HT1080 (cell line): ENCODE results near the gene MEF2D. TPM values are rescaled to one million over a fixed set of nuclear protein-coding genes. Genes with fewer than 3 reads are reported as not detected.
A peak's percentile ranks its signal among the peaks of the same experiment; 100 is the strongest.

Experiments
- DNase-seq: peaks from one replicate; pipeline ENCODE4 v3.0.0-alpha.2; 2015; ENCODE audit warnings: low read depth
- total RNA-seq: library from RNA; depleted of rRNA; stranded (reverse); fragments of >200 nt; shearing (Covaris generic); gene quantifications from 2 replicates; pipeline ENCODE4 v1.2.3, GENCODE V29; 2014

Gene MEF2D
- total RNA-seq, 1 experiment from 2014 or later, result 27.9 TPM

DNA sequence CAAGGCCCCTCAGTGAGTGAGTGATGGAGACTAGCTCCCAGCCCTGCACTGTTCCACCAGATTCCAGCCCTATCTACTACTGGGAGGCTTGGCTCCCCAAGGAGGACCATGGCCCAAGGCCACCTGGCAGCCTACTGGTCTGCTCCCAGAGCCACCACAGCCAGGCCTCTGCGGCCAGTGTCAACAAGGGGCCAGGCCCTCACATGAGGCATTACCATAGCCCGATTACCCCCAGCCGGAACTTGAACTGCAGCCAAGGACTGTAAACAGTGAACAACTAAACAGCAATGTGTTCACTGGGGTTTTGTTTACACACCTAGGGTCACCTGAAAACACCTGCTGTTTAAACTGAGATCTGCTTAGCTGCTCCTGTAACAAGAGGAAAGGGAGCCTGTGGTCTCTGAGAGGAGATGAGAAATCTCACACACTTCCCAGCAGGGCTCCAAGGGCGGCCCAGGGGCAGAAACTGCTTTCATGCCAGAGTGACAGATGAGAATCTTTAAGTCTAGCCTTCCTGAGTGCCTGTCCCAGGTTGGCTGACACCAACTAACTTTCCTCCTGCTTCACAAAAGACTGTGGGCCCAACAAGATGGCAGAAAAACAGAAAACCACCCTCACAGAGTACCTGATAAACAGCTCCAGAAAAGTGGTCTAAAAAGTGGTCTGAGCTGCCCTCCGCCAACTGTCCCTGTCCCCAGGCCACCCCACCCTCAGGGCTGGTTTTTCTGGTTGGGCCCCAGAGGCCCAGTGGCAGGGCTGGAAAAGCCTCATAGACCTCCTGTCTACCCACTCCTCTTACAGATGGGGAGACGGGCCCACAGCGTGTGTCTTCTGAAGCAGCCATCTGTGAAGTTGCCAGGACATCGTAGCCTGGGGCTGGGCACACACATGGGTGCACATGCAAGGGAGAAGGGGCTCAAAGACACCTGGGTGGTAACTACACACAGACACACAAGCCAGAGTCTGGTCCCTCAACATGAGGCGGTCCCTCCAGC, 28.8 kb downstream of the MEF2D start:
- no peak for DNase-seq

DNA sequence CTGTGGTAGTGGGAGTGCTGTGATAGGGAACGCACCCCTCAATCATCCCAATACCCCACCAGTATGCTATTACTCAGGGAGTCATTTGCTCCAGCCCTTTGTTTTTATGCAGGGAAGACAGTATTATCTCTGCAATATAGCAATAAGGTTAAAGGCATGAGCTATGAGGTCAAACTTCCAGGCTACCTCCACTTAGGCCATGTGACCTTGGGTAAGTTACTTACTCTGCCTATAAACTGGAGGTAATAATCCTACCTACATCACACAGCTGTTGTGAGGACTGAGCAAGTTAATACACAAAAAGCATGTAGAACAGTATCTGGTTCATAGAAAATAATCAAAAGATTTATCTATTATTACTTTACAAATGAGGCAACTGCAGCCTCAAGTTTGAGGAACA, 30.1 kb downstream of the MEF2D start:
- no peak for DNase-seq

DNA sequence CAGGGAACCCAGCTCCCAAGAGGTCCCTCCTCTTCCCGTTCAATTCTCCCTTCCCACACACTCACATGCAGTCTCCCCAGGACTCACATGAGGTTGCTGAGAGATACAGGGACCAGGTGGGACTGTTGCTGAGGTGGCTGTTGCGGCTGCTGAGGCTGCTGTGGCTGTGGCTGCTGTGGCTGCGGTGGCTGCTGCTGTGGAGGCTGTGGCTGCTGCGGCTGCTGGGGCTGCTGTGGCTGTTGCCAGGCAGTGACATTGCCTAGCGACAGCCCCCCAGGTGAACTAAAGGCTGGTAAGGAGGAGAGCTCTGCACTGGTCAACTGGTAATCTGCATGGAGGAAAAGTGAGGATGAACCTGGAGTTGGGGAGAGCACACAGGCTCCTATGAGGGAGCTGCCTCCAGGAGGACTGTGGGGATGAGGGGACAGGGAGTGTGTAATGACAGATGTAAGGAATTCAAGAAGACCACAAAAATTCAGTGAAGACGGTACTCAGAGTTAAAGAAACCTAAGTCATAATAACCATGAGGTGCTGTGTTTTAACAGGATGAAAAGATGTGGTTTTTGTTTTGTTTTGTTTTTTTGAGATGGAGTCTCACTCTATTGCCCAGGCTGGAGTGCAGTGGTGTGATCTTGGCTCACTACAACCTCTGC, 31.8 kb downstream of the MEF2D start:
- DNase-seq, result no peak

DNA sequence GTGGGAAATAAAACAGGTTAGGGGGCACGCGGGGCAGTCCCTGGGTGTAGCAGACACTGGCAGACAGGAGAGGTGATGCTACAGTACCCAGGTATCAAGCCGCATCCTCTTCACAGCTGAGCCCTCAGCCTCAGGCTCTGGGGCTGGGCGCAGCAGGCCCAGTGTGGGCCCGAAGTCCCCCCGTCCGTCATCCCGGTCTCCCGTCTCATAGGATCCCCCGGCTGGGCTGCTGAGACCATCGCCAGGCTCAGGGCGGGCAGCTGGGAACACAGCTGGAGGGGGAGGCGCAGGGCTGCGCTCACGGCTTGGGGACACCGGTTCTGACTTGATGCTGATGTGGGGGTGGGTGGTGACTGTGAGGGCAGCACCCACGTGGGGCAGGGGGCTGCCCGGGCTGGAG, 32.7 kb downstream of the MEF2D start:
- no peak for DNase-seq

DNA sequence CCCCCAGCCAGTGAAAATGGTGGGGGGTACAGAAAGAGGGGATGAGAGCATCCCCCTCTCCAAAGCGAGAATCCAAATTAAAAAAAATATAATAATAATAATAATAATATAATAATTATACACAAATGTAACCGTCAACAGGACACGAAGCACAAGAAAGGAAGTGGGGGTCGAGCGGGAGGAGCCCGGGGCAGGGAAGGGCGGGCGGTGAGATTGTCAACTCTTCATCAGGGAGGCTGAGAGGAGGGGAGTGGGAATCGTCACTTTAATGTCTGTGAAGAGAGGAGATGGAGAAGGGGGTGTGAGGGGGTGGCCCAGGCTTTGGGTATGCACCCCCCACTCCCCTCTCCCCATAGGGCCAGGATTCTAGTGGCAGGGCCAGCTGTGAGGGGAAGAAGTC, 33.2 kb downstream of the MEF2D start:
- DNase-seq, result no peak

DNA sequence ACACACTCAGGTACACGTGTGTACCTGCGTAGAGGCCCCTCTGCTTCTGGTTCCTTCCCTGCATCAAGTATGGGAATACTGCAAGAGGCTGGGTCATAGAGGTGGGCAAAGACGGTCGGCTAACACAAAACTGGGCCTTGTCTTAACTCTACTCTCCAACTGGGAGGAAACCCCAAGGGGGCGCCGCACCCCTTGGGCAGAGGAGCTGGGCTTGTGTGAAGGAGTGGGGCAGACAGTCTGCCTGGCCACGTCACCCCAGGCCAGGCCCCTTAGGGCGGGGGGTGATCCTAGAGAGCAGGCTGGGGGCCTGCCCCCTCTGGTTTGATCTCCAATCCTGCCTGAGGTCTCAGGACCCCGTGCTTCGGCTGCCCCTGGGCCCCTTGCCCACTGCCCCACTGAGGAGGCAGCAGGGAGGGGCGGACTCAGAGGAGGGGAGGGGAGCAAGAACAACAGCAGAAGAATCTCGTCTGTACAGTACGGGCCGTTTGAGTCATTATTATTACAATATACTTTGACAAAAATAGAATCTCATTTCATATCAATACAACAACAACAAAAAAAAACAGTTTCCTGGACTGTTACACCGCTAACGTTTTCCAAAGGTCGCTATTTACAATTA, 34.7 kb downstream of the MEF2D start:
- no peak for DNase-seq

DNA sequence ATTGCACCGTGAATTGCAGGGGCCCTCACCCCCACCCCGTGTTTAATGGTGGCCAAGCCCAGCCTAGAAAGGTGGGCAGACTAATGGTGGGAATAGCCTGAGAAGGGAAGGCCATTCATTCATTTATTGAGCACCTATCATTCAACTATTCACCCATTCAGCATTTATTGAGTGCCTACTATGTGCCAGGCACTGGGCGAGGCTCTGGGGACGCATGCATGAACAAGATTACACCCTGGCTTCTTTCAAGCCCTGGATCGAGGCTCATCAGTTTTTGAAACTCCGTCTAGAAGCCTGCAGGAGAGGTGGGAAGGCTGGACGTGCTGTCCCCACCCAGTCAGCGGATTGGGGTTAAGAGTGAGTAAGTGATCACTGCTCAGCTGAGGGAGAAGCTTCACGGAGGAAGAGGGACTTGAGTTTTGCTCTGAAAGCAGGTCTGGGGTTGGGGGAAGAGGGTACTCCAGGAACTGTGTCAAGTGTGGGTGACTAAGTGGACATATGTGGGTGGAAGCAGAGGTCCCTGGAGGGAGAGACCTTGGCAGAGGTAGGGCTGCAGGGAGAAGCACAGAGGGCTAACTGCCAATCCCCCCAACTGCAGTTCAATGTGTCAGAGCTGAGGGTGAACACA, 35.6 kb downstream of the MEF2D start:
- no peak for DNase-seq

DNA sequence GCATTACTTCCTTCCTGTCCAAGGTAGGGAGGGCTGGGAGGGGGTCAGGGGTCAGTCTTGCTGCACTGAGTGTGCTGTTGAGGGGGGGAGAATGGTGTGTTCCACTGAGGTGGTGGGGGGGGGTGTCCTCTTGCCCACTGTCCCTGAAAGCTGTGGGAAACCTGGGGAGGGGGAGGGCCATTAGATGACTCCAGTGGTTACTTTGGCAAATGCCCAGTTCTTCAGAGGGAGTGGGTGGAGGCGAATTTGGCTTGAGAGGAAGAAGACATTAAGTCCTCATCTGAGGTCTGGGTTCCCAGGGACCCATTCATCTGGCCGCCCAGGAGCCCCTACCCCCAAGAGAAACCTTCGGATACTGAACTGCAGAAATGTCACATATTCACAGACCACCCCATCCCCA, 36.2 kb downstream of the MEF2D start:
- DNase-seq, result no peak

DNA sequence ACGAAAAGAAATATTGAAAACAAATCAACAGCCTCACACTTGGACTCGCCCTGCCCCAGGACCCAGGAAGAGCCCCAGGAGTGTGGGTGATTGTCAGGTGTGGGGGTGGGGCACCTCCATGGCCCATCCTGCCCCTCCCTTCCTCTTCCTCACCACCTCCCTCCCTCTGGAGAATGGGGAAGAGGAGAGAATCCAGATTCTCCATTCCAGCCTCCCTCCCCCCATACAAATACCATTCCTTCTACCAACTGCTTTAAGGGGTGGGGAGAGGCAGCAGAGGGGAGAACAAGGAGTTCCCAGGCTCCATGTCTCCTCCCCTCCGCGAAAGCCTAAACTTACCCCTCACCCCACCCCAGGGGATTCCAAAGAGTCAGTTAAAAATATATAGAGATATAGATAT, 36.7 kb downstream of the MEF2D start:
- DNase-seq, result no peak

DNA sequence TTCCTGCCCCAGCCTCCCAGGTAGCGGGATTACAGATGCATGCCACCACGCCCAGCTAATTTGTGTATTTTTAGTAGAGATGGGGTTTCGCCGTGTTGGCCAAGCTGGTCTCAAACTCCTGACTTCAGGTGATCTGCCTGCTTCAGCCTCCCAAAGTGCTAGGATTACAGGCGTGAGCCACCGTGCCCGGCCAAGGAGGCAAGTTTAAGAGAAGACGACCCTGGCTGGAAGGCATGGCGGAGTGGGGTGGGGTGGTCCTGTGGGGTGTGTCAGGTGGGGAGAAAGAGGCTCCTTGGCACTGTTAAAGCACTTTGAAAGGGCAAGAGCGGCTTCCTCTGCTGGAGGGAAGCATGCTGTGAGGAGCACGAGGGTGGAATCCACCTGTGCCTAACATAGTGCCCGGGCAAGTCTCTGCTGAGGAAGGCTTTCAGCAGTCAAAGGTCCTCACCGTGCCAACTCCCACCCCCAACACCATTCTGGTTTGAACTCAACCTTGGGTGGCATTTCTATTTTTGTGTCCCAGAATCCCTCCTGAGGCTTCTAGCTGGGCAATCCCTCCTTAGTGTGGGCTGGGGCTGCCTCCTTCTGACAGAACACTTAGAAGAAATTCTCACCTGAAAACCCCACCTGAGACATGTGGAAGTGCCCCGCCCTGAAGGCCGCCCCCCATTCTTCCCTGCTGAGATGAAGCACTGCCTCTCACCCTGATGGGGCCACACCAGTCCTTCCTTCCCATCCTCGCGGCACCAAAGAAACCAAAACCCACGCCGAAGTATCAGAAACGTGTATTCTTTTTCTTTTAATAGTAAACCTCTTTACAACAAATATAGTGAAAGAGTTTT, 37.4 kb downstream of the MEF2D start:
- no peak for DNase-seq

DNA sequence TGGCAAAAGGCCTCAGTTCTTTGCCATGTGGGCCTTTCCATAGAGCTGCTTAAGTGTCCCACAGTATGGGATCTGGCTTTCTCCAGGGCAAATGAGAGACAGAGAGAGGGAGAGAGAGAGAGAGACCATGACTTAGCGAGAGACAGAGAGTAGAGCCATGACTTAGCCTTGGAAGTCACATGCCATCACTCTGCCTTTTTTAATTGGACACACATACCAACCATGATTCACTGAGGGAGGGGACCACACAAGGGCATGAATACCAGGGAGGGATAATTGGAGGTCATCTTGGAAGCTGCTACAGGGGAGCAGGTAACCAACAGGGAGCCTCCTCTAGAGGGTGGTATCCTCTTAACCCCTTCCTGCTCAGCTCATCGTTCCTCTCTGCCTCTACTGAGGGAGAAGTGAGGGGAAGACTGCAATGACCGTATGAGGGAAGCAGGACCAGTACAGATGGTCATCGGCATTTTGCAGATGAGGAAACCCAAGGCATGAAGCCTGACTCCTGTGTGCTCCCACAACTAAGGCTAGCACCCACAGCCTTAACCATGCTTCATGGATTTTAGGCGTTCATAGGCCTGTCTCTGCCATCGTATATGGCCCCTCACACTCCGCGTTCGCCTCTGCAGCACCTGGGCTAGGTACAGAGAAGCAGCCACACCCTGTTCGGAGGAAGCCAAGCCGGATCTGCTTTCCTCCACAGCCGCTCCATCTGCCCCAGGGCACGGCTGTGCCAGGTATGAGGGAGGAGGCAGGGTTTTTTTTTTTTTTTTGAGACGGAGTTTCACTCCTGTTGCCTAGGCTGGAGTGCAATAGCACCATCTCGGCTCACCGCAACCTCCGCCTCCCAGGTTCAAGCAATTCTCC, 38.6 kb downstream of the MEF2D start:
- DNase-seq, result no peak

DNA sequence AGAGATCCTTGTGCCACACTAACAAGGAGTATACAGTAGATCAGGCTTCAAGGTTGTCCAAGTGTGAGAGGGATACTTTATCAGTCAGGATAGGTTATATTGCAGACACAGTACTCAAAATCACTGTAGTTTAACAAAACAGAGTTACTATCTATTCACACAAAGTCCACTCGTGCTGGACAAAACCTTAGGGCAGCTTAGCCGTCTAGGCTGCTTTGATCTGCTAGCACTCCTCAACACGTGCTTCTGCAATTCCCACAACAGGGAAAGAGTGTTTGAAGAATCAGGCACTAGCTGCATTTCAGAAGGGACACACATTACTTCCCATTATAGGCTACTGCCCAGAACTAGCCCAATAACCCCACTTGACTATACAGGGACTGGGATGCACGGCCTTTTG, 39.5 kb downstream of the MEF2D start:
- DNase-seq, result no peak

DNA sequence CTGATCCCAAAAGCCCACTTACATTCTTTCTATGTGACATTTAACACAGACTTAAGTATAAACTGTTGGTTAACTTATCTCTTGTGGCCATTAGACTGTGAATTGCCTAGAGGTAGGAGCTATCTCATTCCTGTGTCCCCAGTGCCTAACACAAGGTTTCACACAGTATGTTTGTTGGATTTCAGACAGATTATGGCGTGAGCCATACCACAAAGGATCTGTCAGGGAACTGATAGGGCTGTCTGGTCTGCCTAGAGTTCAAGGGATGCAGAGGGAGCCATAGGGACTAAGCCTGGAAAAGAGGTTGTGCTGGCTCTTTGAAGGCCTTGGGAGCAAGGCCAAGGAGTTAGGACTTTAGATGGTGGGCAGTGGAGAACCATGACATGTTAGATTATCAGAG, 40.0 kb downstream of the MEF2D start:
- DNase-seq, result no peak

DNA sequence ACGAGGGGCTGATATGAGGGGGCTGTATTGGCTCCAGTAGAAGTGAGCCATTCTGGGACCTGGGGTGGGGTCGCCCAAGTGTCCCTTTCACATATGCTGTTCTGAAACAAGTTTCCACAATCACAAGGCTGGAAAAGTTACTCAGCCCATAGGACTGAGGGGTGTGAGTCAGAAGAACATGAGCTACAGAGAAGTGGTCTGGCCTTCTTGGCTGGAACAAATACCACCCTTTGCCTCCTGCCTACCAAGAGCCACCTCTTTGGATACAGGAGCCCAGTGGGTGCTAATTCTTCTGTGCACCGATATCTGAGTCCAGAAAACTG, 42.4 kb downstream of the MEF2D start:
- peak; percentile 46 for DNase-seq

DNA sequence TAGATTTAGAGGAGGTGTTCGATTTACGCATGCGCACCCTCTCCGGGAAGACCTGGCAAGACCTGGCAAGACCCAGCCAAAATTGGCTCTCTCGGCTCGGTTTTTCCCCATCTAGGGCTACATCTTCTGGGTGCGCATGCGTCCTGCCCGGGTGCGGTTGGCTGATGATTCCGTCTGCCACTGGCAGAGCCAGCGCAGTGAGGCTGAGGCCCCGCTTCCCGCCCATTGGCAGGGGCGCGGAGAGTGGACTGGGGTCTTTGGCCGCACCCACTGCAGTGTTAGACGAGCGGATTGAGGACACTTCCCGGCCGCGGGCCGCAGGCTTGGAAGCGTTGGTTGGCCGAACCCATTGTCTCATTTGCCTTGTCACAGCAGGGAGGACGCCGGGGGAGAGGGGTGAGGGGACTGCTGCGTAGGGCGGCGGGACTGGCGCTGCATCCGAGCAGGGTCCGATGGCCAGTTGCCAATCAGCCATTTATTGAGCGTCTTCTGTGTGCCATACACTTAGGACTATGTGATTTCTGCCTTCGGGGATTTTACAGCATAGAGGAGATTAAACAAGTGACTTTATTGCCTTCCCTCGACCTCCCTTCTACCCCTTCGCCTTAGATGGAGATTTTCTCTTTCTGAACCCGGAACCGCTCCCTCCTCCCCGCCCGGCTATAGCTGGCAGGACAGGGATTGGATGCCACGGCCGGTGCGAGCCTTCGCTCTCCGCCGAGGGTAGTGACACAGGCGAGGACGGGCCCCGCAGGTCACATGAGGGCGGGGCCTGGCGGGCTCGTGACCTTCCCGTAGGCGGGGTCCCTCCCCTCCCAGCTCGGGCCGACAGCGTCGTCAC, 43.7 kb downstream of the MEF2D start:
- DNase-seq, result peak; percentile 98

DNA sequence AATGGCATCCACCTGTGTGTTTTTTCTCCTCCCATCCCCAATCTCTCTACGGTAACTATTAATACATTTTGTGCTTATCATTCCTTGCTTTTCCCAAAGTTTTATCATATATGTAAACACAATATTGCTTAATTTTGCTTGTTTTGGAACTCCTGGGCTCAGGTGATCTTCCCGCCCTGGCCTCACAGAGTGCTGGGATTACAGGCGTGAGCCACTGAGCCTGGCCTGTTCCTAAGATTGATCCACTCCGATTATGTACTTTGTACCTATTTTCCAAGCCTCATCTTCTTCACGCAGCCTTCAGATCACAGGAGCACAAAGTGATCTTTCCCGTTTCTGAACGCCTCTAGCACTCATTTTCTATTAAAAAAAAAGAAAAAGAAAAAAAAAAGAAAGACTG, 45.2 kb downstream of the MEF2D start:
- no peak for DNase-seq

DNA sequence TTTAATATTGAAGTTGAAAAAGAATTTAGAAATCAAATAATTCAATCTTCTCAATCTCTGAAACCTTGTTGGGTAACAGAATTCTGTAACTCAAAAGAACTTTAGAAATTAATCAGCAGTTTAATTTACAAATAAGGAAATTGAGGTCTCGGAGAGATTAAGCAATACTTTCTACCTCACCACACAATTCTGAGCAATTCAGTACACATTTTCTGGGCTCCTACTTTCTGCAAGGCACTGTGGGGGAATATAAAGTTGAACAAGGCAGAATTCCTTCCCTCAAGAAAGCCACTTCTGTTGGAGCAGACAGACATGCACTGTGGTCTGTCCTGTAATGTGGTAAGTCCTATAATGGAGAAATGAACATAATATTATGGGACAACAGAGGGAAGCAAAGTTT, 47.7 kb downstream of the MEF2D start:
- no peak for DNase-seq

DNA sequence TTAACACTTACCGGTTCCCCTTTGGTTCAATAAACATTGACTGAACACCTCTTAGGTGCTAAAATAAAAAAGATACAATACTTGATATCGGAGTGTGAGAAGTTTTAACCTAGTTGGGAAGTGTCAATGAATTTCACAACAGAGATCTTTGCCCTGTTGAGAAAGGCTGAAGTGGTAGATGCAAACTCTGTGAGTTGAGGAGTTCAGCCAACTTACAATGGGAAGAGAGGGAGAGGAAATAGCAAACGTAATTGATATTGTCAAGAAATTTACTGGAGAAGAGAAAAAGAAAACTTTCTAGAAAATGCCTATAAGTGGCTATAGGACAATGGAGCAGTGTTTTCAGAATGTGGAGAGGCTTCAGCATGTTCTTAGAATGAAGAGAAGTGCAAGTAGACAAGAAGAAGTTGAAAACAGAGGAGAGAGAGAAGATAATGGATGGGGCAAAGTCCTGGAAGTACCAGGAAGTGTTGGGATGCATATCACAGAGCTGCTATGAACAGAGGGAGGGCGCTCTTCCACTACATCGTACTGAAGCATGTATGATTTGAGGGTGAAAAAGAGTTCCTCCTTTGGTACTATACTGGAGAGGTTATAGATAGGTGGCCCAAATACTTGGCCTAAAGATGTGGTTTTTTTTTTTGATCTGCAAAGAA, 48.9 kb downstream of the MEF2D start:
- no peak for DNase-seq
